NCI-H460 (cell line): ENCODE data around the gene DNAJB11. TPM values are rescaled to one million over a fixed set of nuclear protein-coding genes. Genes with fewer than 3 reads are reported as not detected.

ENCODE experiments used
- small RNA-seq, 2 experiments: library from RNA; depleted of rRNA; stranded (forward); fragments of <200 nt; gene quantifications; one replicate each; pipeline ENCODE3, GENCODE V24; 2014
- total RNA-seq: library from RNA; depleted of rRNA; stranded (reverse); fragments of >200 nt; shearing (Covaris generic); gene quantifications from 2 replicates; pipeline ENCODE4 v1.2.3, GENCODE V29; 2014; rRNA removed

The DNAJB11 gene
- total RNA-seq, 1 experiment from 2014 or later = 66.3 TPM

Small RNA genes within 50 kb of the gene (small RNA-seq; reads per million reads assigned to genes)
- 0 reads per million in 2 experiments for gene RF00017

Other genes starting within 250 kb of the DNAJB11 start
- 14.5 and 17.5 TPM in 2 replicates for gene DGKG, start 208.5 kb upstream of the DNAJB11 start, total RNA-seq
- gene CRYGS, start 26.3 kb upstream of the DNAJB11 start, total RNA-seq = 0.46 and 2.3 TPM in 2 replicates
- gene TBCCD1, start 3.4 kb upstream of the DNAJB11 start, total RNA-seq = 13.3 and 13.6 TPM in 2 replicates
- gene AHSG, start 42.3 kb downstream of the DNAJB11 start, total RNA-seq = not detected in 2 replicates
- gene FETUB, start 69.7 kb downstream of the DNAJB11 start, total RNA-seq = not detected in 2 replicates
- gene HRG, start 95.3 kb downstream of the DNAJB11 start, total RNA-seq = 0.10 TPM in 1 of 2 replicates, not detected in the other
- gene KNG1, start 146.6 kb downstream of the DNAJB11 start, total RNA-seq = not detected in 2 replicates
- 276 and 323 TPM in 2 replicates for gene EIF4A2, start 212.9 kb downstream of the DNAJB11 start, total RNA-seq
- 50.3 and 65.4 TPM in 2 replicates for gene RFC4, start 235.8 kb downstream of the DNAJB11 start, total RNA-seq